ENCODE data around the gene CDO1.

CDO1 gene

DNA sequence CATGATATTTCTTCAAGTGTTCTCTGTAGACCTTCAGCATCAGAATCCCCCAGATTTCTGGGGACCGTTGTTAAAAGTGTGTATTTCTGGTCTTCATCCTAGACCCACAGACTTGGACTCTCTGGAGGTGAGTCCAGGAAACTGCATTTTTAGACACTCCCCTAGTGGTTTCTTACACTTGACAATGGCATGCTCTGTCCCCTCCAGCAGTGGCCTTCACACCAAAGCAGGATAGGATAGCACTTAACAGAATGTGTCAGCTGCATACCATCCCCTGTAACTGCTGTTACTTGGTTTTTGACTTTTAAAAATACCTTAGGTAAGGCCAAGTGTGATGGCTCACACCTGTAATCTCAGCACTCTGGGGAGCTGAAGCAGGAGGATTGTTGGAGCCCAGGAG is 20.8 kb downstream of the CDO1 start:
- no peak for DNase-seq (ENCODE audit: low read depth in 4 of 4, low spot score in 1 of 4)

DNA sequence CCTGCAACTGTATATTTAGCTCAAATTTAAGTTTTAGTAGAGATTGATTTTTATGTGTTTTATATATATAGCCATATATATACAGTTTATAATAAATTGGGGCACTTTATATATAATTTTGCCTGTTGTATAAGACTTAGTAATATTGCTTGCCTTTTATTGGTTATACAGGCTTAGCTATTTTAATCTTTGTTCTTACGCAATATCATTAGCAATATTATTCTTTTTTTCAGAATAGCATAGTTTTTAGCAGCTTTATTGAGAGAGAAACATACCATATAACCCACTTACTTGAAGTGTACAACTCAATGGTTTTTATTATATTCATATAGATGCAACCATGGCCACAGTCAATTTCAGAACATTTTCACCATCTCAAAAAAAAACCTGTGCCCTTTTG is 28.0 kb downstream of the CDO1 start:
- no peak for DNase-seq (ENCODE audit: low read depth in 4 of 4, low spot score in 1 of 4)

DNA sequence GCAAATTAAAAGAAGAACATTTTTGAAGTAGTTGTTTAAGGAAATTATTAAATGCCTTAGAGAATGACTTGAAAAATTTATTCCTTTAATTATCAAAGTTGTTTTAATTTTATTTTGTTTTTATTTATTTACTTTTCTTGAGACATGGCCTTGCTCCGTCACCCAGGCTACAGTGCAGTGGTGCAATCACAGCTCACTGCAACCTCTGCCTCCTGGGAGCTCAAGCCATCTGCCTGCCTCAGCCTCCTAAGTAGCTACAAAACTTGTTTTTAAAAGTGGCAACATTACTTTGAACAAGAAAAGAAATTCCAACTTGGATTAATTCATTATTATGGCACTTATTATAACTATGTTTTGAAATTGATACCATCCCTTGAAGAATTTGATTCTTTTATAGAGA is 29.0 kb downstream of the CDO1 start:
- no peak for DNase-seq (ENCODE audit: low read depth in 4 of 4, low spot score in 1 of 4)

DNA sequence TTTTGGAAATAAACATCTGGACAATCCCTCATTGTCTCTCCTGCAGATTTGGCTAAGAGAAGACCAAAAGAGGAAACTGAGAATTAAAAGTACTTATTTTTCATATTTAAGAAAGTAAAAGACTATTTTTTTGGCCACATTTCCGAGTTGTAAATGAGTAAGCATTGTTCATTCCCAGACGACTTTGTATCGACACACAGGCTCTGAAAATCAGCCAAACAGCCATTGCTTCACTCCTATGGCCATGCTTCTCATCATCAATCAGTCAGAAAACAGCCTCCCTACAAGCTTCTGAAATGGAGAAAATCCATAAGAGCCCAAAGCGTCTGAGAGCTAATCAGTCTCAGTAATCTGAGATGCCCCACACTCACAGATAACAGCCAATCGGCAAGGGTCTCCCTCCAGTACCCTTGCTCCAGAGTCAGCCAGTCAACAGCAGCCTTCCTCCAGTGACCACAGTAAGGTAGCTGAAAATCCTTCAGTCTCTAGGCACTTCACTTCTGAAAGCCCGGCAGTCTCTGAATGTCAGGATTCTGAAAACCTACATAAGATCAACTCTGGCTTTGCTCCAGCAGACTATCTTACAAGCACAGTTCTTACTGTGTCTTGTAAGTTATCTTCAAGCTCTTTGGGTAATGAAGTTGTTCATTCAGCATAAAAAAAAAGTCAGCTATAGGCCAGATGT is 30.9 kb downstream of the CDO1 start:
- no peak for DNase-seq (ENCODE audit: low read depth in 4 of 4, low spot score in 1 of 4)

DNA sequence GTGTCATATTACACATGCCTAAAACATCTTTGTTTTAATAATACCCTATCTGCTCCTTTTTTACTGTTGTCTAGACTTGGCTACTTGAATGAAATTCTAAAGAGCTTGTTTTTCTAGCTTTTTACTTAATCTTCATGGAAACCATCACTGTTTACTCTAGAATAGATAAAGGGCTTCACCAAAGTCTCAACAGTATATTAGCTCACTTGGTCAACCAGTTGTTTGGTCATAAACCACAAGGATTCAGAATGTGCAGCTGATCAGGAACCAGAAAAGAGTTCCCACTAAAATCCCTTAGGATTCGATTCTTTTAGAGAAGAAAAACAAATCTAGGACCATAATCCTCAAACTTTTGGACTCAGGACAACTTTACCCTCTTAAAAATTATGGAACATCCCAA is 38.0 kb downstream of the CDO1 start:
- DNase-seq (ENCODE audit: low read depth in 4 of 4, low spot score in 1 of 4) = no peak

DNA sequence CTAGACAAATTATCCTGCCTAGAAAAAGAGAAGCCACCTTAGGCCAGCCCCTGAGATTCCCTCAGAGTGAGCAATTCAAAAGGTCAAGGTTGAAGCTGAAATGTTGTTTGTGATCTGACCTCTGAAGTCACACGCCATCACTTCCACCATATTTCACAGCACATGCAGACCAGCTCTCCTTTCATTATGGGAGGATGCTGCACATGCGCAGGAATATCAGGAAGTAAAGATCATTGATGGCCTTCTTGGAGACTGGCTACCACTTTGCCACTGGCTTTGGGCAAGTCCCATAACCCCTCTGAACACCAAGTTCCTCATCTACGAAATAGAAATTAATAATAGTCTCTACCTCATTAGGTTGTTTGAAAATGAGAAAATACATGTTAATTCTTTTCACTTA is 39.5 kb downstream of the CDO1 start:
- DNase-seq (ENCODE audit: low read depth in 4 of 4, low spot score in 1 of 4) = no peak

DNA sequence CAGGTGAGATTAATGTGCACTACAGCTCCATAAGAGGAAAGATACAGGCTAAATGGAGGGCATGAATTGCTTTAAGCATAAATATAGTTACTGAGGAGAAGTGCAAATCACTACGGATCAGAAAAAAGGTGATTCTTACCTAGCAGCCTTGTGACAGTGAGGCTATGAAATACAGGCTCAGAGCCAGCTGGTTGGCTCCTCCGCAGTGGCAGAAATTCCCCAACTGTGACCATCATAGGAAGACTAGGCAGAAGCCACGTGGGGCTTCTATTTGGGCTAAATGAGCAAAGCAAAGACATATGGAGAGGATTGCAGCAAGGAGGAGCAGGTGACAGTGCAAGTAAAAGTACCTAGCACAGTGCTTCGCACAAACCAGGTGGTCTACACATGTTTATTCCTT is 40.5 kb downstream of the CDO1 start:
- no peak for DNase-seq (ENCODE audit: low read depth in 4 of 4, low spot score in 1 of 4)

DNA sequence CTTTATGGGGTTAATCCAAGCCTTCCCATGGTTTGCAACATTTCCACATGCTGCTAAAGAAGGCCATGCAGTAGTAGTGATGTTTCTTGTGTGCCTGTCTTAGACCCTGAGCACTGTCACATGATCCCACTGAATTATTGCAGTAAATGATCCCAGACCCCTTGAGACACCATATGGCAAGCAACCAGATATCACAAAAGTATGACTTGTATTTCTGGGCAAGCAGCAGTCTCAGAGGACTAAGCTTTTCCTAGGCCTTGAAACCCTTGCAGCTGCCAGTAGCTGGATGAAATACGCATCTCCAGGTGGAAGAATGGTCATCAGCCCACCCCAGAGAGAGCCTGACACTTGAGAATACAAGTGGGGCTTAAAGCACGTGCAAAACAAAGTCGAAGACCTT is 41.8 kb downstream of the CDO1 start:
- DNase-seq (ENCODE audit: low read depth in 4 of 4, low spot score in 1 of 4) = no peak

DNA sequence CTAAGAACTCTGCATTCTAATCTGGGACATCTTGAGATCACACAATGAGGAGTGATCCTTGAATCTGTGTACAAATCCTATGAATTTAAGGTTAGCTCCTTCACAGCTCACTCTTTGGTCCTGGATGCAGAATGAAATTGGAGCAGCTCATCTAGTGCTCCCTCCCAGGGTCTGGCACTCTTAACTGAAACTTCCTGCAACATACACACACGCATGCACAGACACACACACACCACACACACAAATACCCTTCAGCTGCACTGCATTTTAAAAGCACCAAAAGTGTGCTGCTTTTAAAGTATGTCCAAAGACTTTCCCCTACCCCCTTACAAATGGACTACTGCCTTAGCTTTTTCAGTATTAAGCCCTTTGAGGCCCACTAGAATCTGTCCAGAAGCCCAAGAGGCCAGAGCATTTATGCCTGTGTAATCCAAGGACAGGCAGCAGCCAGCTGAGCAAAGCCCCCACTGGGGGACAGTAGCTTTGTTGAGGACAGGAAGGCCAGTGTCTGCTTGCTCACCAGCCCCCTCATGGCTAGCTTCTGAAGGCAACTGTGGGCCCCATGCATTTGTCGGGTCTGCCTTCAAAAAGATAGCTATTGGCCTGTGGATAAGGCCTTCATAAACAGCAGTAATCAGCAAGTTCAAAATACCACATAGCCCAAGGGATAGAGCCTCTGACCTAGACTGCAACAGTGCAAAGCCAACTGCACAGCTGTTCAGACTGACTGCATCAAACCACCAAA is 43.6 kb downstream of the CDO1 start:
- DNase-seq (ENCODE audit: low read depth in 4 of 4, low spot score in 1 of 4) = no peak

DNA sequence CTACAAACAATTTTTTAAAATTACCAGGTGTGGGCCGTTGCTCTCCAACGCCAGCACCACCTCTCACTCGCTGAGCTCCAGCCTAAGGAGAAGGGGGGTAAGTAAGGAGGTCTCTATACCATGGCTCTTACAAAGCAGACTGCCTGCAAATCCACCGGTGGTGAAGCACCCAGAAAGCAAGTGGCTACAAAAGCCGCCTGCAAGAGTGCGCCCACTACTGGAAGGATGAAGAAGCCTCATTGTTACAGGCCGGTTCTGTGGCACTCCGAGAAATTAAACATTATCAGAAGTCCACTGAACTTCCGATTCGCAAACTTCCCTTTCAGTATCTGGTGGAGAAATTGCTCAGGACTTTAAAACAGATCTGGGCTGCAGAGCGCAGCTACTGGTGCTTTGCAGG is 46.0 kb downstream of the CDO1 start:
- DNase-seq (ENCODE audit: low read depth in 4 of 4, low spot score in 1 of 4) = no peak

DNA sequence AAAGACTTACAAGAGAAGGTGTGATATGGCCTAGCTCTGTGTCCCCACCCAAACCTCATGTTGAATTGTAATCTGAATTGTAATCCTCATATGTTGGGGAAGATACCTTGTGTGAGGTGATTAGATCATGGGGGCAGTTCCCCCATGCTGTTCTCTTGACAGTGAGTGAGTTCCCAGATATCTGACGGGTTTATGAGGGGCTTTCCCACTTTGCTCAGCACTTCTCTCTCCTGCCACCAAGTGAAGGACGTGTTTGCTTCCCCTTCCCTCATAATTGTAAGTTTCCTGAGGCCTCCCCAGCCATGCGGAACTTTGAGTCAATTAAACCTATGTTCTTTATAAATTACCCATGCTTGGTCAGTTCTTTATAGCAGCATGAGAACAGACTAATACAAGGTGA is 49.0 kb downstream of the CDO1 start:
- no peak for DNase-seq (ENCODE audit: low read depth in 4 of 4, low spot score in 1 of 4)

DNA sequence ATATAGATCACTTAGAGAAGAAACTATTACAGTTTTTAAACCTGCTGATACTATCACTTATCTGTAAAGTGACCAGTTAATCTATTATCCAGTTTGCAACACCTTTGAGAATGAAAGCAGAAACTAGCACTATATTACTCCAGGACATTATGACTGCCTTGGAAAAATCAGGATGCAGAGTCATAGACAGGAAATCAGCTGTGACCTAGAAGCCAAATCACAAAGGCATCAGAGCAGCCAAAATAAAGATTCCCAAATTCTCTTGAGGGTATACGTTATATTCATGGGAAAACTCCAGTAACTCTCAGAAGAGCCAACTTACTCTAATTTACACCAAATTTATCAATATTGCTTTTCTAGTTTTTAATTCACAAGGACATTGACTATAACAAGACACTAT is 49.9 kb downstream of the CDO1 start:
- DNase-seq (ENCODE audit: low read depth in 4 of 4, low spot score in 1 of 4) = no peak

DNA sequence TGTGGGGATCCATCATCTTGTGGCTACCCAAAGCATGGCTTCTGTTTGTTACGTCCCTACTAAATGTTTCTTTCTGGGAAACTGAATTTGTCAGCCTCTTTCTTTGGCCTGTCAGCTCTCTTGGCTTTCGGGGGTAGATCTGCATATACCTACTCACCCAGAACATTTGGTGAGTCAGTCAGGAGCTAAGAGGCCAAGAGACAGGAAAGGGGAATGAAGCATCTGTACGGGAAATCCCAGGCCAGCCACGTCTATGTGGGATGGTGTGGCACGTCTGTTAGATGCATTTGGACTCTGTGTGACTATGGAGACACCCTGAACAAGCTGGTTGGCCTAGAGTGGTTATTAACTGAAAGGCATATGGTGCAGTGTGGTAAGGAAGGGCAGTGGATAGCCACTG is 58.1 kb downstream of the CDO1 start:
- no peak for DNase-seq (ENCODE audit: low read depth in 4 of 4, low spot score in 1 of 4)

DNA sequence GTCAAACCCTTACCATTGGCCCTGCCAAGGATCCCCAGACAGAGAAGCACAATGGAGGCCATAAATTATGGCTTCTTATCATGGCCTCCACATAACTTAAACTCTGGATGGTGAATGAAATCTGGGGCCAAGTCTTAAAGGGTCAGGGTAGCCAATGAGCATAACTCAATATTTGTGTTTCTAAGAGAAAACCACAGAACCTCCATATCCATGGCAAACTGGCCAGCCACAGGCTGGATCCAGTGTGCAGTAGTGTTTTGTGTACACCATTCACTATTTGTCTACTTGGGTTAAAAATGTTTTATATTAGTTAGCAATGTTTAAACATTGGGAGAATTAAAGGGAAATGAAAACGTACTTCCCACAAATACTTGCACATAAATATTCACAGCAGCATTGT is 60.8 kb downstream of the CDO1 start:
- no peak for DNase-seq (ENCODE audit: low read depth in 4 of 4, low spot score in 1 of 4)
